CD4-positive, alpha-beta memory T cell (primary cell): ENCODE data around the gene OSM. TPM values are rescaled to one million over a fixed set of nuclear protein-coding genes. Genes with fewer than 3 reads are reported as not detected.
"Not testable (repeated sequence)": the region's sequence is repeated elsewhere in the genome, so short reads cannot be mapped to it uniquely, and the experiment has no call there.

Experiments
- CTCF ChIA-PET: fragments of 350-600 bp; sonication (Branson Sonifier 250); formaldehyde crosslinking; loops from one replicate; lab custom pipeline; 2021; ENCODE audit warnings: inconsistent platforms; ENCODE audit not compliant: partially characterized antibody; lab: Charles Lee
- POLR2A ChIA-PET: fragments of 350-600 bp; sonication (Branson Sonifier 250); formaldehyde crosslinking; loops from one replicate; lab custom pipeline; 2021; ENCODE audit not compliant: partially characterized antibody; lab: Charles Lee
- DNase-seq, 5 donors: peaks; one replicate each; pipeline versions ENCODE4 v3.0.0 to v3.0.0-alpha.2; 2020 to 2022; ENCODE audit warnings: mixed read lengths in 1 of 5
- H3K27ac ChIP-seq: one replicate; pipeline ENCODE4 v1.7.0; 2013; ENCODE audit warnings: low read depth, low read length
- H3K27me3 ChIP-seq: 2 replicates; pipeline ENCODE4 v1.7.0; 2013; ENCODE audit warnings: mild to moderate bottlenecking, low read length, moderate library complexity; ENCODE audit not compliant: insufficient read depth
- H3K36me3 ChIP-seq: 2 replicates; pipeline ENCODE4 v1.7.0; 2013; ENCODE audit warnings: mild to moderate bottlenecking, low read length, moderate library complexity; ENCODE audit not compliant: insufficient read depth
- H3K4me1 ChIP-seq: 2 replicates; pipeline ENCODE4 v1.7.0; 2013; ENCODE audit warnings: mild to moderate bottlenecking, low read length, moderate library complexity; ENCODE audit not compliant: insufficient read depth
- H3K4me3 ChIP-seq, 2 donors: one replicate each; pipeline ENCODE4 v1.7.0; 2013; ENCODE audit warnings: low read length in 2 of 2, mild to moderate bottlenecking in 1 of 2
- H3K9me3 ChIP-seq, 2 donors: one replicate each; pipeline ENCODE4 v1.7.0; 2013; ENCODE audit warnings: low read length in 2 of 2, control low read depth in 1 of 2; ENCODE audit not compliant: control insufficient read depth in 1 of 2
- H3K27ac Mint-ChIP-seq, 7 donors: one replicate each; pipeline ENCODE4 v1.8.0; 2020 to 2021; ENCODE audit warnings: mixed read lengths in 7 of 7, mild to moderate bottlenecking in 6 of 7, inconsistent platforms in 3 of 7, moderate library complexity in 3 of 7
- H3K27me3 Mint-ChIP-seq, 2 donors: one replicate each; pipeline ENCODE4 v1.8.0; 2020 to 2021; ENCODE audit warnings: mixed read lengths in 2 of 2
- H3K36me3 Mint-ChIP-seq, 2 donors: one replicate each; pipeline ENCODE4 v1.8.0; 2020 to 2021; ENCODE audit warnings: mixed read lengths in 2 of 2, inconsistent platforms in 1 of 2, mild to moderate bottlenecking in 1 of 2
- H3K4me1 Mint-ChIP-seq, 4 donors: one replicate each; pipeline ENCODE4 v1.8.0; 2020 to 2021; ENCODE audit warnings: mixed read lengths in 4 of 4, mild to moderate bottlenecking in 1 of 4
- H3K4me3 Mint-ChIP-seq, 8 donors: one replicate each; pipeline ENCODE4 v1.8.0; 2020 to 2021; ENCODE audit warnings: mixed read lengths in 8 of 8, mild to moderate bottlenecking in 7 of 8, moderate library complexity in 6 of 8, inconsistent platforms in 3 of 8
- H3K9me3 Mint-ChIP-seq, 8 donors: one replicate each; pipeline ENCODE4 v1.8.0; 2020 to 2021; ENCODE audit warnings: mixed read lengths in 8 of 8, mild to moderate bottlenecking in 5 of 8, inconsistent platforms in 3 of 8, moderate library complexity in 1 of 8
- intact Hi-C: fragments of 100-400 bp; cut with micrococcal nuclease; formaldehyde crosslinking; loops from one replicate; pipeline ENCODE4 v1.15.1; 2023
- polyA plus RNA-seq, 2 donors: library from polyadenylated mRNA; unstranded; fragments of 300-500 nt; fragmentation: Illumina TruSeq; gene quantifications; one replicate each; pipeline ENCODE4 v1.2.3, GENCODE V29; 2021
- total RNA-seq, 2 experiments: library from RNA; stranded (reverse); gene quantifications; one replicate each; pipeline ENCODE4 v1.2.3, GENCODE V29; 2021

OSM gene
- total and polyA plus RNA-seq, 4 experiments from 2014 or later, result 1.1 to 103 (median 12.7) TPM

DNA sequence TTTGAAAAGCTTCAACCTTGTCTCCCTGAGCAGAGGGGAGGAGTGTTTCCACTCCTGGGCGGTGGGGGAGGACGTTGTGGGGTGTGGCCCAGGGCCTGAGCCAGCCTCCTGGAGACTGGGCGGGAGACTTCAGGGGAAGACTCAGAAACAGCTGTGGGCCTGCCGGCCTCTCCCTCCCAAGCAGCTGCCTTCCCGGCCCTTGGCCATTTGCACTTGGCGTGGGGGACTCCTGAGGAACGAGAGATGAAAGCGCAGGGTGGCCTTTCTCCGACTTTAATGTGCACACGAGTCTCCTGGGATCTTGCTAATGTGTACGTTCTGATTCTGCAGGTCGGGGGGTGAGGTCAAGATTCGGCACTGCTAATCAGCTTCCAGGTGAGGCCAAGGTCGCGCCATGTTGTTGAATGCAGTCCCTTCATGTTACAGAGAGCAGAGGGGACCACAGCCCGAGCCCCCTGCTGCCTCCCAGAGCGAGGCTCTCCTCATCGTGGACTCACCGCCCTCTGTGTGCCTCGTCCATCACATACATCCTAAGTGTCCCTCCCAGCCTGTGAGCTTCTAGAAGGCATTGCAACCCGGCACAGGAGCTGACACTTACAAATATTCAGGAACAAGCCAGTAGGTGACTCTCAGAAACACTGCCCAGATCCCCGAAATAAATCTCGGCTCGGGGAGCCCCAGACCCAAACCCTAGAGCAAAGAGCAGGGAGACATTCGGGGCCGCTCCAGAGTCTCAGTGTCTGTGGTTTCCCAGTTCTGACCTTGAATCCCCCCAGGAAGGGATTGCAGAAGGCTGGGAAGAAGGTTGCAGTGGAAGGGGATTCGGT lies 27.8 kb downstream of the OSM start:
- H3K4me1 Mint-ChIP-seq, result peaks cover 4 to 13% (median 4%) of the 10 kb centered on the region in 4 donors
- no peaks in the 10 kb centered on the region for H3K9me3 ChIP-seq
- H3K27me3 ChIP-seq, result no peaks in the 10 kb centered on the region
- ChIA-PET CTCF (interaction anchor here (1.4 kb wide), 1 partner anchor 11 kb away, joined by 3 read pairs; no protein-coding TSS in a partner anchor), POLR2A (no interaction called here)
- H3K4me3 Mint-ChIP-seq, result no peak overlapping the region
- no peak overlapping the region for H3K27ac ChIP-seq
- peaks cover 8% of the 10 kb centered on the region for H3K4me1 ChIP-seq
- no peaks in the 10 kb centered on the region for H3K27me3 Mint-ChIP-seq
- peak overlapping the region in 1 of 7 donors; percentile 55 for H3K27ac Mint-ChIP-seq
- H3K4me3 ChIP-seq, result no peak overlapping the region
- H3K36me3 Mint-ChIP-seq, result no peaks in the 10 kb centered on the region
- H3K9me3 Mint-ChIP-seq, result no peaks in the 10 kb centered on the region
- H3K36me3 ChIP-seq, result no peaks in the 10 kb centered on the region
- DNase-seq, result no peak
- intact Hi-C loops, result no loop called here

DNA sequence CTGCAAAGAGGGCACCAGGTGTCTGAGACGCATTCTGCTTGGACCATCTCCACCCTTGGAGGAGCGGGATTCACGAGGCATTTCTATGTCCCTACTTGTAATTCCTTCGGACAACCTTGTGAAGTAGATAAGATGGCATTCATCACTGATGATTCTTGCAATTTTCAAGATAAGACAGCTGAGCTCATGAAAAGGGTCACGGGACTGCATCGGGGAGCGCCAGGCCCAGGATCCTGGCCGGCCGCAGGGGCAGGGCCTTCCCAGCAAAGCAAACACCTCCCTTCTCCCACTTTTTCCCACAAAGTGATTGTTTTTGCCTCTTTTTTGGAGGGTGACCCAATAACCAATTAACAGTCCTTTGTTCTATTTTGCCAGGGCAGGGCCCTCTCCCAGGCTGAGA lies 28.5 kb downstream of the OSM start:
- Mint-ChIP-seq H3K4me3 (no peak overlapping the region), H3K27me3 (no peaks in the 10 kb centered on the region), H3K9me3 (no peaks in the 10 kb centered on the region), H3K36me3 (no peaks in the 10 kb centered on the region), H3K4me1 (peaks cover 0 to 6% (median 0%) of the 10 kb centered on the region in 4 donors), H3K27ac (peak overlapping the region in 1 of 7 donors; percentile 47)
- Histone ChIP-seq H3K9me3 (no peaks in the 10 kb centered on the region), H3K4me3 (no peak overlapping the region), H3K27ac (no peak overlapping the region), H3K27me3 (no peaks in the 10 kb centered on the region), H3K36me3 (no peaks in the 10 kb centered on the region), H3K4me1 (peaks cover 2% of the 10 kb centered on the region)
- ChIA-PET CTCF (interaction anchor here (1.0 to 1.4 kb wide), 2 partner anchors 10 to 130 kb away, joined by 3 to 4 read pairs; no protein-coding TSS in a partner anchor), POLR2A (no interaction called here)
- intact Hi-C loops, result no loop called here
- DNase-seq, result no peak

DNA sequence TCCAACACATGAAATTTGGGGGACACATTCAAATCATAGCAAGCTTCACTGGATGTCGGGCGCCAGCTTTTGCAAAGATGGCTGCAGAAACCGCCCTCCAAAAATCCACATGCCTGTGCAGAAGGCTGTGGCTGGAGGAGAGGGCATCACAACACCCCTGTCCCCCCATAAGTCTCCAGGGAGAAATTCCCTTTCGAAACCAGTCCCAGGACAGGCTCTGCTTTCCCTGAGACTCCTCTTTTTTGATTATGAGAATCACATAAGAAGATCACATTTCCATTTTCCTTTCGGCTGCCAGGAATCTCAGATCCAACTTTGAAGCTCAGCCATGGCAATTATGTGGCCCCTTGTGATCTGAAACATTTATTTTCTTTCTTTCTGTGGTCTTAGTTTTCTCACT lies 29.8 kb downstream of the OSM start:
- intact Hi-C loops, result no loop called here
- ChIA-PET POLR2A (no interaction called here), CTCF (no interaction called here)
- Histone ChIP-seq H3K4me3 (no peak overlapping the region), H3K36me3 (no peaks in the 10 kb centered on the region), H3K27me3 (no peaks in the 10 kb centered on the region), H3K9me3 (no peaks in the 10 kb centered on the region), H3K27ac (no peak overlapping the region), H3K4me1 (no peaks in the 10 kb centered on the region)
- Mint-ChIP-seq H3K36me3 (no peaks in the 10 kb centered on the region), H3K27ac (peak overlapping the region in 1 of 7 donors; percentile 8), H3K27me3 (no peaks in the 10 kb centered on the region), H3K4me3 (no peak overlapping the region), H3K9me3 (no peaks in the 10 kb centered on the region), H3K4me1 (no peaks in the 10 kb centered on the region)
- no peak for DNase-seq

DNA sequence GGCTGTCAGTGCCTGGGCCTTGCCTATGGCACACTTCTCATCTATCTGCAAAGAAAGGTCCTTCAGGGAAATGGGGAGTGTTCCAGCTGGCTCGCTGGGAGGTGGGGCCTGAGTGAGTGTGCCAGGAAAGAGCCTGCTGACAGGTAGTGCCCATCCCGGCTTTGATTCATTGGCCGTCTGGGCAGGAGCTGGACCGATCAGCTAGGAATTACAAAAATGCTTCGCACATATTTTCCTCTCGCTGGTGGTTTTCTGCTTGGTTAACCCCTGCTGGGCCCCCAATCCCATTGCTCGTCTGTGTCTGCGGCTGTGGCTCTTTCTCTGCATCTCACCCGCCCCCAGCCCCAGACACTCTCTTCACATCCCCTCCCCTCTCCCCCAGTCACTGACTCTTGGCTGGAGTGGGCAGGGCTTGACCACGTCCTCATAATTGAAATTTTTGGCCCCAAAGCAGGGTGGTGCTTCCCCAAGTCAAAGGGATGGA lies 30.9 kb downstream of the OSM start:
- H3K27me3 Mint-ChIP-seq, result no peaks in the 10 kb centered on the region
- H3K4me1 Mint-ChIP-seq, result no peaks in the 10 kb centered on the region
- H3K9me3 Mint-ChIP-seq, result no peaks in the 10 kb centered on the region
- POLR2A ChIA-PET, result no interaction called here
- intact Hi-C loops, result no loop called here
- Histone ChIP-seq H3K4me3 (no peak overlapping the region), H3K4me1 (no peaks in the 10 kb centered on the region), H3K9me3 (no peaks in the 10 kb centered on the region), H3K27ac (no peak overlapping the region), H3K27me3 (no peaks in the 10 kb centered on the region), H3K36me3 (no peaks in the 10 kb centered on the region)
- CTCF ChIA-PET, result interaction anchor here (1.1 kb wide), 1 partner anchor 11 kb away, joined by 3 read pairs; the partner anchor contains the start of gene LIF
- no peak for DNase-seq
- no peak overlapping the region for H3K4me3 Mint-ChIP-seq
- peak overlapping the region in 1 of 7 donors; percentile 70 for H3K27ac Mint-ChIP-seq
- no peaks in the 10 kb centered on the region for H3K36me3 Mint-ChIP-seq

DNA sequence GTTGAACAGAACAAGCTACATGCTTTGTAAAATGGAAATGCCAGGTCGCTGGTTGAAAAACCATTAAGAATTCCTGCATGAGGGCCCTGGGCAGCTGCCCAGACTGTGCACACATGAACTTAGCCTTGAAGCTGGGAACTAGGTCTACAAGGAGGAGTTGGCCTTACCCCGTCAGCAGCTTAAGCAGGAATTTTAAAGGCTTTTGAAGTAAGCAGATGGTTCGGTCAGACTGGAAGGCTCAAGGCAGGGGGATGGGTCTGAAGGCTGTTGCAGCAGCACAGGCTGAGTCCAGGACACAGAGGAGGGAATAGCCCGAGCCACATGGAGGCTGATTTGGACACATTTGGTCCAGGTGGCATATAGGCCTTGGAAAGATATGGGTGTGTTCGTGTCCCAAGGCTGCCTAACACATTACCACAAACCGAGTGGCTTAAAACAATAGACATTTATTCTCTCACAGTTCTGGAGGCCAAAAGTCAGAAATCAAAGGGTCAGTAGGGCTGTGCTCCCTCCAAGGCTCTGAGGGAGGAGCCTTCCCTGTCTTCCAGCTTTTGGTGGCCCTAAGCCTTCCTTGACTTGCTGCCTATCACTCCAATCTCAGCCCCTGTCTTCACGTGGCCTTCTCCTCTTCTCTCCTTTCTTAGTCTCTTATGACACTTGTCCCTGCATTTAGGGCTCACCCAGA lies 31.7 kb downstream of the OSM start:
- H3K27me3 ChIP-seq, result no peaks in the 10 kb centered on the region
- Mint-ChIP-seq H3K4me1 (peaks cover 0 to 2% (median 0%) of the 10 kb centered on the region in 4 donors), H3K9me3 (no peaks in the 10 kb centered on the region), H3K36me3 (no peaks in the 10 kb centered on the region), H3K27ac (peak overlapping the region in 1 of 7 donors; percentile 70), H3K4me3 (no peak overlapping the region), H3K27me3 (no peaks in the 10 kb centered on the region)
- ChIA-PET POLR2A (no interaction called here), CTCF (no interaction called here)
- DNase-seq, result no peak
- intact Hi-C loops, result no loop called here
- H3K27ac ChIP-seq, result no peak overlapping the region
- no peaks in the 10 kb centered on the region for H3K36me3 ChIP-seq
- H3K9me3 ChIP-seq, result no peaks in the 10 kb centered on the region
- H3K4me1 ChIP-seq, result no peaks in the 10 kb centered on the region
- no peak overlapping the region for H3K4me3 ChIP-seq

DNA sequence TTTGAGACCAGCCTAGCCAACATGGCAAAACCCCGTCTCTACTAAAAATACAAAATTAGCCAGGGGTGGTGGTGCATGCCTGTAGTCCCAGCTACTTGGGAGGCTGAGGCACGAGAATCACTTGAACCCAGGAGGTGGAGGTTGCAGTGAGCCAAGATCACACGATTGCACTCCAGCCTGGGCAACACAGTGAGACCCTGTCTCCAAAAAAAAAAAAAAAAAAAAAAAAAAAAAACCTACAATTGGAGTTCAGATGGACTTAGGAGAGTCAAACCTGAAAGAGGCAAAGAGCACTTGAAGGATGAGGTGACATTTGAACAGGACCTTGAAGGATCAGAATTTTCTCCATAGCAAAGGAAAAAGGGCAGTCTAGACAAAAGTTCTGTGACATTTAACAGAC lies 32.3 kb downstream of the OSM start:
- CTCF ChIA-PET, H3K4me1 Mint-ChIP-seq, H3K4me3 Mint-ChIP-seq, H3K4me3 ChIP-seq, H3K9me3 ChIP-seq, intact Hi-C loops, H3K27ac Mint-ChIP-seq, H3K27me3 Mint-ChIP-seq, H3K36me3 Mint-ChIP-seq, DNase-seq, POLR2A ChIA-PET, H3K27me3 ChIP-seq, H3K27ac ChIP-seq, H3K4me1 ChIP-seq, H3K36me3 ChIP-seq, H3K9me3 Mint-ChIP-seq: not testable (repeated sequence)

DNA sequence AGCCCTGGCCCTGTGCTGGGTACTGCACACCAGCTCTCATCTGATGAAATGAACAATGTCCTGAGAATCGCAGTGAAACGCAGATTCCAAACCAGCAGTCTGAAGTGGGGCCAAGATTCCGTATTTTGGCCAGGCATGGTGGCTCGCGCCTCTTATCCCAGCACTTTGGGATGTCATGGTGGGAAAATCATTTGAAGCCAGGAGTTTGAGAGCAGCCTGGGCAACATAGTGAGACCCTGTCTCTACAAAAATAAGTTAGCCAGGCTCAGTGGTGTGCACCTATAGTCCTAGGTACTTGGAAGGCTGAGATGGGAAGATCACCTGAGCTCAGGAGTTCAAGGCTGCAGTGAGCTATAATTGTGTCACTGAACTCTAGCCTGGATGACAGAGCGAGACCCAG lies 33.1 kb downstream of the OSM start:
- Histone ChIP-seq H3K36me3 (no peaks in the 10 kb centered on the region), H3K27ac (no peak overlapping the region), H3K4me3 (no peak overlapping the region), H3K27me3 (no peaks in the 10 kb centered on the region), H3K4me1 (no peaks in the 10 kb centered on the region), H3K9me3 (no peaks in the 10 kb centered on the region)
- H3K4me1 Mint-ChIP-seq, result peaks cover 2 to 4% (median 3%) of the 10 kb centered on the region in 4 donors
- no peak overlapping the region for H3K4me3 Mint-ChIP-seq
- no peaks in the 10 kb centered on the region for H3K36me3 Mint-ChIP-seq
- POLR2A ChIA-PET, result no interaction called here
- H3K27me3 Mint-ChIP-seq, result no peaks in the 10 kb centered on the region
- CTCF ChIA-PET, result no interaction called here
- H3K27ac Mint-ChIP-seq, result no peak overlapping the region
- intact Hi-C loops, result no loop called here
- H3K9me3 Mint-ChIP-seq, result no peaks in the 10 kb centered on the region
- no peak for DNase-seq
